NOMO-1 treated with dmso at 0.1 percent for 144 hours (cell line): ENCODE measurements around the gene C1QTNF1.

Experiments
- DNase-seq: peaks from one replicate; lab custom pipeline; 2025; ENCODE audit not compliant: unreplicated experiment; lab: John Stamatoyannopoulos, UW

The C1QTNF1 gene, protein sequence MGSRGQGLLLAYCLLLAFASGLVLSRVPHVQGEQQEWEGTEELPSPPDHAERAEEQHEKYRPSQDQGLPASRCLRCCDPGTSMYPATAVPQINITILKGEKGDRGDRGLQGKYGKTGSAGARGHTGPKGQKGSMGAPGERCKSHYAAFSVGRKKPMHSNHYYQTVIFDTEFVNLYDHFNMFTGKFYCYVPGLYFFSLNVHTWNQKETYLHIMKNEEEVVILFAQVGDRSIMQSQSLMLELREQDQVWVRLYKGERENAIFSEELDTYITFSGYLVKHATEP

DNA sequence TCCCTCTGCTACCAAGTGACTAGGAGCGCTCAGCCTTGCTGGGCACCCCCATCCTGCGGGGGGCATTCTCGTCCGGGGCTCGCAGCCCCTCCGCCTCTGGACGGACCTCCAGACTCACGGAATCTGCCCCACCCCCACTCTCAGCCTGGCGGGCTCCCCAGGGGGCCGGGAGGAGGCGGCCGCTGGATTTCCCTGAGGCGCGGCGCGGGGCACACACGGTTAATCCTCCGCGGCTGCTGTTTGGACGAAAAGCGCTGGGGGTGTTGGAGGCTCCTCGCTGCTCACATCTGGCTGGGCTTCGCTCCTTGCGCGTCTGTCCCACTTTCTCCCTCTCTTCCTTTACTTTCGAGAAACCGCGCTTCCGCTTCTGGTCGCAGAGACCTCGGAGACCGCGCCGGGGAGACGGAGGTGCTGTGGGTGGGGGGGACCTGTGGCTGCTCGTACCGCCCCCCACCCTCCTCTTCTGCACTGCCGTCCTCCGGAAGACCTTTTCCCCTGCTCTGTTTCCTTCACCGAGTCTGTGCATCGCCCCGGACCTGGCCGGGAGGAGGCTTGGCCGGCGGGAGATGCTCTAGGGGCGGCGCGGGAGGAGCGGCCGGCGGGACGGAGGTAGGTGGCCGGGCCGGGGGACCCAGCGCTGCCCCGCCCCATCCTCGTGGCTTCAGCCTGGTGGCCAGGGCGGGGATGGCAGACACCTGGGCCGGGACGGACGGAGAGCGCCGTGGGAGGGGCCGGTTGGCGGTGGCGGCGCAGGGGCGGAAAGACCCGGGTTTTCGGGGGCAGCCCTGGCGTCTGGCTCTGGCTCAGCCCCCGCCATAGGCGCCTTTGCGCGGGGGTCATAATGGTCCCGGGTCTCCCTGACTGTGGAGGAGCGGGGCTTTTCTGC, at the start of gene C1QTNF1:
TSS of gene C1QTNF1 (plus strand) at position 284 of the 886 bp plus-strand sequence. CDS start 19,800 bp downstream, outside the sequence.
- no peak for DNase-seq

DNA sequence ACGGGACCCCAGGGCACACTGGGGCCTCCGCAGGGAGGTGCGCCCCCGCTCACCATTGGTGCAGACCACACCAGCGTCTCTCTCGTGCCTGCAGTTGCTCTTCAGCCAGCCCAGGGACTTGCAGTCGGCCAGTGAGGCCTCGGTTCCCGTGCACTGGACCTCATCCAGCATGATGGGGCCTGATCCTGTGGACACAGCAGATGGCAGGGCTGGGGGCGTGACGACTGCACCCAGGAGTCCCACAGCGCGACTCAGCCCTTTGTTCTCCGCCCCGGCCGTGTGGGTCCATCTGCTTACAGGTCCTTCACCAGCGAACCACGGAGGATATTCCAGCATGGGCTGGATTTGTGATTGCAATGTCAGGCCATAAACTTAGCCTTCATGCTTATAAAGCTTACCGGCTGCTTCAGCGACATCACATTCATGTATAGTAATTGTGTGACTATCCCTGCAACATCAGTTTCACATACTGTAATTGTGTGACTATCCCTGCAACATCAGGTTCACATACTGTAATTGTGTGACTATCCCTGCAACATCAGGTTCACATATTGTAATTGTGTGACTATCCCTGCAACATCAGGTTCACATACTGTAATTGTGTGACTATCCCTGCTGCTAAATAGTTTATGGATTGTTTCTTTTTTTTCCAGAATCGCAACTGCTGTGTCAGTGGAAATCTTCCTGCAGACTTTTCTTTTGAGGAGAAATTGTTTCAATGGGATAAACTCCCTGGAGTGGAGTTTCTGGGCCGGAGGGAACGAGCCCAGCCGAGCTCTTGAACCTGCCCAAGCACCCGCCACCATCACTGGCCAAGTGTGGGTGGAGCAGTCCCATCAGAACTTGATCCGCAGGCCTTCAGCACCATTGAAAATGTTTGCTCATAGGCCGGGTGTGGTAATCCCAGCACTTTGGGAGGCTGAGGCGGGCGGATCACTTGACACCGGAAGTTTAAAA, 49.1 kb upstream of the C1QTNF1 start:
- no peak for DNase-seq

DNA sequence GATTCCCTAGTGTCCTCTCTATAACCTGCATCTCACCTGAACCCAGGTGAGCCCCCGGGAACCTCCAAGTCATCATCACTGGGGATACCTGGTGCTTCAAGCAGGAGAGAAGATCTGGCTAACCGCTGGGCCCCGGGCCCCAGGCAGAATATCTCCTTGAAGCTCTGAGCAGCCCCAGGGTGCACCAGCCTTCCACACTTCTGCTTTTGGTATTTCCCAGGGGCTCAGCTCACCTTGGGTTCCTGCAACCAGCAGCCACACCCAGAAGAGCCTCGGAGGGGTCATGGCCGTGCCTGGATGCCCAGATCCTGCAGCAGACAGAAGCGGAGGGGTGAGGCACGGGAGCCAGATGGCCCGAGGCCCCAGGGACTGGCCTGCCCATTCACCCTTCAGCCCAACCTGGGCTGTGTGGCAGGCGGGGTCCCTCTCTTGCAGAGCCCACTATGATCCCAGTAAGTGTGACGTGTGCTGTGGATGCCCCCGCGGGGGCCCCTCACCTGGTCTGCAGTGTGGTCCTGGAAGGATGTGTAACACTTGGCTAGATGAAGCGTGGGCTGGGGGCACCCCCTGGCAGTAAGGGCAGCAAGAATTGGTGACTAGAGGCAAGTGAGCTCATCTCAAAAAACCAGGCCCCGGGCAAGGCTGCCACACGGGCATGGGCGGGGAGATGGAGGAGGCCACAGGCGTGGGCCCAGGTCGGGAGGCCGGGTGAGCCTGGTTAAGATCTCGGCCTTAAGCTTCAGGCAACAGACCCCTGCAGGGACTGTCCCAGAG, 46.9 kb upstream of the C1QTNF1 start:
- DNase-seq: no peak

DNA sequence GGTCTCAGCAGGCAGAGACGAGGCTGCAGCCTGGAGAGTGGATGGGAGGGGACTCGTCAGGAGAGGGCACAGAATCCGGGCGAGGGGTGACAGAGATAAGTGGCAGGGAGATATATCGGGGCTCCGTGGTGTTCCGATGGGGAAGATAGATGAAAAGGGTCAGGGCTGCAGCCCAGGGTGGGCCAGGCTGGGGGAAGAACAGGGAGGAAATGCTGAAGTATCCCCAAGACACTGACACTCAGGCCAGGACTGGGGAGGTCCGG, 46.4 kb upstream of the C1QTNF1 start:
- no peak for DNase-seq

DNA sequence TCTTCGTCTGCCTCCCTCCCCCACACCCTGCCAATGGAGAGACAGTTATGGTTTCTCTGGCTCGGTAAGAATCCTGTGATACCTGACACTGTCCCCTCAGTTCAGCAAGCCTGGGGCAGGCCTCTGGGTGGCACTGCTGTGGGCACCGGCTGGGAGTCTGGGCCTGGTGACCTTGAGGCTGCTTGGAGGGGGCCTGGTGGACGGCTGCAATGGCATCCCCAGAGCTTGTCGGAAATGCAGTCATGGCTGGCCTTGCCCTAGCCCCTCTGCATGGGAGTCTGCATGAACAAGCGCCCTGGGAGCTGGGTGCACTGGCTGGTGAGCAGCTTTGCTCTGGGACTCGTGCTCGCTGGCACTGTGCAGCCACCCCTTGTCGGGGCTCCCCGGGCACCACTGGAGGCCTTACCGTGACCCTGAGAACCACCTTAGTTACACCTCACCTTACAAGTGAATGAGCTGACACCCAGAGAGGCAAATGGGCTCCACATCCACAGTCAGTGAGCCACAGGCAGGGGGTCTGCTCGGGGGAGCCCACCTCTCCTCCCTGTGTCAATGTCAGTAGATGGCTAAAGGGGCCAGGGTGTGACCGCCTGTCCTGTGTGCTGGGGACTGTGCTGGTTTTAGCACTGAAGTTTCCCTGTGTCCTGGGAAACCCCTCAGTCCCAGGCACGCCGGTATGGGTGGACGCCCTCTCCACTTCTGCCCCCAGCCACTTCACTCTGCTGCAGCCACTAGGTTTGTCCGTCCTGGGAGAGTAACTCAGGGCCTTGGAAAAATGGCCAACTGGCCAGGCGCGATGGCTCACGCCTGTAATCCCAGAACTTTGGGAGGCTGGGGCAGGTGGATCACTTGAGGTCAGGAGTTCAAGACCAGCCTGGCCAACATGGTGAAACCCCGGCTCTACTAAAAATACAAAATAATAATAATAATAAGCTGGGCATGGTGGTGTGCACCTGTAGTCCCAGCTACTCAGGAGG, 45.7 kb upstream of the C1QTNF1 start:
- DNase-seq: no peak

- DNase-seq: no peak
Observed at GRCh38 chr17:78979780-78980623, 44.0 kb upstream of the C1QTNF1 start, which contains the start of gene LGALS3BP. Gene LGALS3BP (minus strand): TSS chr17:78979923. CDS start chr17:78977191, 2,732 bp downstream.

GRCh38 chr17:78980624-78980972, 43.4 kb upstream of the C1QTNF1 start:
- DNase-seq: no peak

- no peak for DNase-seq
Observed at GRCh38 chr17:78981010-78981888, 42.7 kb upstream of the C1QTNF1 start.

- DNase-seq: no peak
Observed at GRCh38 chr17:78985395-78985794, 38.6 kb upstream of the C1QTNF1 start.

- peak; percentile 84 for DNase-seq
Observed at GRCh38 chr17:78986048-78986648, 37.8 kb upstream of the C1QTNF1 start.

GRCh38 chr17:78986649-78987328, 37.2 kb upstream of the C1QTNF1 start:
- DNase-seq: peak; percentile 18

DNA sequence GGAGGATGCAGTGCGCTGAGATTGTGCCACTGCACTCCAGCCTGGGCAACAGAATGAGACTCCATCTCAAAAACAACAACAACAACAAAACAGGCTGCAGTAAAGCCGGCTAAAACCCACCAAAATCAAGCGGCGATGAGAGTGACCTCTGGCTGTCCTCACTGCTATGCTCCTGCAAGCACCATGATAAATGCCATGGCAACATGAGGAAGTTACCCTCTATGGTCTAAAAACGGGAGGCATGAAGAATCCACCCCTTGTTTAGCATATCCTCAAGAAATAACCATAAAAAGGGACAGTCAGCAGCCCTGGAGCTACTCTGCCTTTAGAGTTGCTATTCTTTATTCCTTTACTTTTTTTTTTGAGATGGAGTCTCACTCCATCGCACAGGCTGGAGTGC, 35.8 kb upstream of the C1QTNF1 start:
- no peak for DNase-seq

DNA sequence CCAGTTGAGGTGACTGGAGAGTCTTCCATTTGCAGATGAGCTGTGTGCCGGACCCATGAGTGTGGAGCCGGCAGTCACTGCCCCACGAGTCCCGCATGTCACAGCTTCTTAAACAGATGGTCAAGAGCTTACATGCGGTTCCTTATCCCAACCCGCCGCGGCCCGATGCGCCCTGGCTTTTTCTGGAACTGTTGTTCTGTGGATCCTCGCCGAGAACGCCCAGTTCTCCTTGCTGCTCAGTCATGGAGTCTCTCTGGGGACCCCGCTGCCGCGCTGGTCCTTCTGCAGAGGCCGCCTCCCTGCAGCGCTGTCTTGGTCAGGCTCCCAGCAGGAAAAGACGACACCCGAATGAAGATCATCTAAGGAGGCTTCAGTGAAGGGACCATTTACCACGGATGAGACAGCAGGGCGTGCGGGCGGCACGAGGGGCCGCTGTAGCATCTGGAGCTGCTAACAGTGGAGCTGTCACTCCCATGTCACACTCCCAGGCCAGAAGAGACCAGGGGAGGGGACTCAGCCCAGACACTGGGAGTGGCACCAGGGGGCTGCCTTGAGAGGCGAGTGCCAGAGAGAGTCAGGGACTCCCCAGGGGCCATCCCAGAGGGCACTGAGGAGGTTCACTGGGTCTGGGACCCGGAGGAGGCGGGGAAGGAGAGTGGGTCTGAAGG, 33.5 kb upstream of the C1QTNF1 start:
- no peak for DNase-seq

DNA sequence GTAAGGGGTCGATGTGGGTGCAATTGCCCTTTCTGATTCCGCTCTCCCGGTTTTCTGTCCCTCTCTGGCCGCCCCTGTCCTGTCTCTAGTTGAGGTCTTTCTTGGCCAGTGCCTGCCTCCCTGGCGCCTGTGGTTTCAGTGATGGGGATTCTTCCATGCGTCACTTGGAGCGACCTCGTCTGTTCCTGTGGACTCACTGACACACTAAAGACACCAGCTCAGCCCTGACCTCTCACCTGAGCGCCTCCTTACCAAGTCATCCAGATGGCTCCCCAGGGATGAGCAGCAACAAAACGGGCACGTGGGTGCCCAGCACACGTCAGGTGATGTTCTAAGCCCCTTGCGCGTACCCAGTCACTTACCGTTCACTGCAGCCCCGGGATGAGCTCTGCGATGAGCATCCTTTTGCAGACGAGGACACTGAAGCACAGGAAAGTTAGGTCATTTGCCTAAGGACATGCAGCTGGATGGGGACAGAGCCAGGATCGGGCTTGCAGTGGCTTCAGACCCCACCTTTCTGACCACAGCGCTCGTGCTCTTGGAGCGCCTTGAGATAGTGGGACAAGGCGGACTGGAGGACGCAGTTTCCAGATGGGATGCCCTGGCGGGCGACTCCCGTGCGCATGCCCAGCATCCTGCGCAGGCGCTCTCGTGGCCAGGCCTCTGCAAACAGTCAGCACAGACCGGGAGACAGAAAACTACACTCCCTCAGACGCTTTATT, 32.8 kb upstream of the C1QTNF1 start:
- DNase-seq: no peak

GRCh38 chr17:78991906-78992532, 31.9 kb upstream of the C1QTNF1 start:
- DNase-seq: no peak
